GM18951 (cell line): Measurements from ENCODE around the gene ALX4.

Experiments
- POLR2A ChIP-seq: IDR thresholded peaks from 4 replicates; pipeline ENCODE4 v1.6.1; 2011; ENCODE audit warnings: mild to moderate bottlenecking; ENCODE audit not compliant: insufficient read length, insufficient read depth; ENCODE audit errors: extremely low read depth
- in situ Hi-C: fragments of 300-500 bp; cut with MboI; formaldehyde crosslinking; loops from one replicate; pipeline ENCODE4 v1.12.0; 2022; ENCODE audit warnings: low sequenced_read_pairs, mixed read lengths, inconsistent platforms; ENCODE audit not compliant: unreplicated experiment

ALX4 gene

DNA sequence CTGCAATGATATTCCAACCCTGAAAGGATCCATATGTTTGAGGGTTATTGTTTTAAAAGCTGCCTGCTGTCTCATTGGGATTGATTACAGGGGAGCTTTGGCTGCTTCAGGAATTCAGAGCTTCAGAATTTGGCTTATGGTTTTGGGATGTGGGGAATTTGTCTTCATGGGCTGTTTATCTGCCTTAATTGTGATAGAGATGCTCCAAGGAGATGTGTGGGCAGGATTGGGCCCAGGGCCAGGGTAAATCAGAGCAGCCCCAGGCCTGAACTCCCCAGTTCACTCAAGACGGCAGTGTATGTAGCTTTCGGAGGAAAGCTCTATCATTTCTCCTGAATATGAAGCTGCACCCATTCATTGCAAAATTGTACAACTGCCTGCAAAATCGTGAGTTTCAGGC, 88.5 kb downstream of the ALX4 start:
- in situ Hi-C loops = no loop called here
- TF ChIP-seq POLR2A = no peak

DNA sequence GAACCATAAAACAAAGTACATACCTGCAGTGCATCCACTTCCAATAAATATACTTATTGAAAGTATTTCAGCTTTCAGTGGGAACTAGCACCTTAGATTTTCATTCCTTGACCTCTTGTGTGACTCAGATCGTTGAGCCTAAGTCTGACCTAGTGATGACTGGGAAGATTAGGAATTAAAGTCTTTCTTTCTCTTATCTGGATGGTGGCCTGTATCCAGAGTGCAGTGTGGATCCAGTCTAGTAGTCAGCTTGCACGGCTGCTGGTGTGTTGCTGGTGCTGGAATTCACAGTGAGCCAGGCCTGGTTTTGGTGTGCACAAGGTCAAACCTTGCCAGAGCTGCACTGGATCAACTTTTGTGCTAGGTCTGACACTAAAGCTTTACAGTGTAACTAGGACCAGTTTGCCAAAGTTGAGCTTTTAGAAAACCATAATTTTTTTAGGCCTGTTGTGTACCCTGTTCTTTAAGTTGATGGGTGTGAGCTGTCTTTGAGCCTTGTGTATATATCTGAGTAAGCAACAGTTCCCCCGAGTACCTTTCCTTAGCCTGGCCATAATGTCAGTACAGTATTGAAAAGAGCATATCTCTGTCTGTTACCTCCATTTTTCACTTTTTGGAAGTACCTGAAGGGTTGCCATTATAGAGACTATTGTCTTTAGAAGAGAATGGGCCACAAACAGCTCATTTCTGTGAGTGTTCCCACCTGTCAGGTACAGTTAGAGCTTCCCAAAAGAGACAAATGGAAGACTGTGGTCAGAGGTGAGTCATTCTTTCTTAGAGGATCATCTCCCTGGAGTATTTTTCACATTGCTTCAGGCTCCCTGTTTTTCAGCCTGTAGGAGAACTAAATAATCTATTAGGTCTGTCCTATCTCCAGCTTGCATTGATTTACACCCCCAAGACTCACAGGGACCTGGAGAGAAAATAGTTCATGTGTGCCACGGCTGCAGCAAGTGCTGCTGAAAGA, 89.8 kb downstream of the ALX4 start:
- no peak for TF ChIP-seq POLR2A
- in situ Hi-C loops = no loop called here

DNA sequence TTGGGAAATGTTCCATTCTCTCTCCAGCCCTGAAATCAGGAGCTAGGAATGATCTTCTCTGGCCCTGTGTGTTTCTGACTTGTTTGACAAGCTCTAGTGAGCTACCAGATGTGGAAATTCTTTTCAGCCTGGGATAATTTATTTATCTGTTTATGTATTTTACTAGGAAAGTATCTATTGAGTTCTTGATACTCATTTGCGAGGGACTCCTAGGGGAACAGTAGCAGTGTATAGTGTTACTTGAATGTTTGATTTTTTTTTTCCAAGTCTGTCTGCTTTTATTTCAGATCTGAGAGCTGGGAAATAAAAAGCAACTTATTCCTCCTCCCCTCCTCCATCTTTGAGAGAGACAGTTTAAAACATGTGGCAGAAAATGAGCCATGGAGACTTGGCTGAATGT, 92.5 kb downstream of the ALX4 start:
- no peak for TF ChIP-seq POLR2A
- in situ Hi-C loops = no loop called here

DNA sequence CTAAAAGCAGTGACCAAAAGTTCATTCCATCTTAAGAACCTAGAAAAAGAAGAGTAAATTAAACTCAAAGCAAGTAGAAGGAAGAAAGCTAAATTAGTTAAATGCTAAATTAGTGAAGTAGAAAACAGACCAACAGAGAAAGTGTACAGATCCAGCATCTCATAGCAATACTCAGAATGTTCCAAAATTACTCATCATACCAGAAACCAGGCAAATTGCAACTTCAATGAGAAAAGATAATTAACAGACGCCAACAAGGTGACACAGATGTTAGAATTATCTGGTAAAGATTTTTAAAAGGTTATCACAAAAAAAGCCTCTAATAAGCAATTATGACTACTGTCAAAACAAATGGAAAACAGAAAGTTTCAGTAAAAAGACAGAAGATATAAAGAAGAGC, 96.8 kb downstream of the ALX4 start:
- in situ Hi-C loops = no loop called here
- no peak for TF ChIP-seq POLR2A

DNA sequence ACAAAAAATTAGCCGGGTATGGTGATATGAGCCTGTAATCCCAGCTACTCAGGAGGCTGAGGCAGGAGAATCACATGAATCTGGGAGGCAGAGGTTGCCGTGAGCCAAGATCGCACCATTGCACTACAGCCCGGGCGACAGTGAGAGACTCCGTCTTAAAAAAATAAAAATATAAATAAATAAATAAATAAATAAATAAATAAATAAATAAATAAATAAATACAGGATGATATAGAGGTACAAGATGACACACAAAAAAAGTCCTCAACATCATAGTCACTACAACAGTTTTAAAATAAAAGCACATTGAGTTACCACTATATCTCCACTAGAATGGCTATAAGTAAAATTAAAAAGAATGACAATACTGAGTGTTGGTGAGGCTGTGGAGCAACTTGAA, 97.8 kb downstream of the ALX4 start:
- no peak for TF ChIP-seq POLR2A
- in situ Hi-C loops = no loop called here
